A549 (cell line): ENCODE results near the gene ACACA. TPM values are rescaled to one million over a fixed set of nuclear protein-coding genes. Genes with fewer than 3 reads are reported as not detected.

Experiments used
- ATAC-seq, 2 experiments: fragments of 200-7000 bp in 1 of 2; fragments of >200 bp in 1 of 2; cut with Nextera tagmentation in 1 of 2; cut with Tn5 transposase in 1 of 2; 3 replicates each; pipeline versions ENCODE4 v1.8.0 to v1.9.1; 2018 to 2020; ENCODE audit warnings: mild to moderate bottlenecking in 1 of 2, moderate library complexity in 1 of 2
- CTCF ChIA-PET: fragments of 300-600 bp; sonication (Branson Sonifier 250); formaldehyde crosslinking; extraction: SDS; loops from one replicate; lab custom pipeline; 2021; ENCODE audit warnings: antibody characterized with exemption, inconsistent platforms; lab: Yijun Ruan, JAX
- POLR2A ChIA-PET: fragments of 350-600 bp; formaldehyde crosslinking; extraction: SDS; loops from one replicate; lab custom pipeline; 2021; ENCODE audit warnings: antibody characterized with exemption, inconsistent platforms; lab: Yijun Ruan, JAX
- DNase-seq, 2 experiments: peaks; one replicate each; pipeline versions ENCODE4 v3.0.0 to v3.0.0-alpha.2; 2011 to 2016; ENCODE audit warnings: low read depth in 1 of 2, low spot score in 1 of 2
- FAIRE-seq: peaks from 2 replicates; lab custom pipeline; 2011; peaks lifted over from hg19 to GRCh38; lab: Jason Lieb, UNC
- H3K27ac ChIP-seq, 2 experiments: fragments of >200 bp; sonication (Bioruptor Twin); formaldehyde crosslinking; 3 replicates each; pipeline ENCODE4 v1.5.1; 2016 to 2017
- H3K4me1 ChIP-seq: fragments of >200 bp; sonication (Bioruptor Twin); formaldehyde crosslinking; 3 replicates; pipeline ENCODE4 v1.6.1; 2016
- H3K4me2 ChIP-seq: fragments of >200 bp; sonication (Bioruptor Twin); formaldehyde crosslinking; 3 replicates; pipeline ENCODE4 v1.6.1; 2016
- H3K4me3 ChIP-seq: fragments of >200 bp; sonication (Bioruptor Twin); formaldehyde crosslinking; 3 replicates; pipeline ENCODE4 v1.5.1; 2016
- H3K9me3 ChIP-seq: fragments of >200 bp; sonication (Bioruptor Twin); formaldehyde crosslinking; 3 replicates; pipeline ENCODE4 v1.6.1; 2016
- BCL3 ChIP-seq: fragments of >200 bp; sonication (Bioruptor Twin); formaldehyde crosslinking; IDR thresholded peaks from 3 replicates; pipeline ENCODE4 v1.6.1; 2016
- BHLHE40 ChIP-seq: IDR thresholded peaks from 2 replicates; pipeline ENCODE4 v1.6.1; 2012; ENCODE audit warnings: low read depth, low read length, inconsistent platforms
- CHD2 ChIP-seq: fragments of 150-350 bp; IDR thresholded peaks from 2 replicates; pipeline ENCODE4 v1.6.1; 2014; ENCODE audit warnings: low read length; ENCODE audit not compliant: partially characterized antibody
- CHD4 ChIP-seq: fragments of 200-600 bp; sonication (generic); IDR thresholded peaks from 2 replicates; pipeline ENCODE4 v1.6.1; 2016; ENCODE audit warnings: antibody characterized with exemption, mild to moderate bottlenecking, borderline replicate concordance
- CTCF ChIP-seq: fragments of >200 bp; sonication (Bioruptor Twin); formaldehyde crosslinking; IDR thresholded peaks from 3 replicates; pipeline ENCODE4 v1.5.1; 2016
- EP300 ChIP-seq, 2 experiments: fragments of >200 bp; sonication (Bioruptor Twin); formaldehyde crosslinking; IDR thresholded peaks; 2 replicates in 1 of 2; 3 replicates in 1 of 2; pipeline ENCODE4 v1.6.1; 2016 to 2017
- ESRRA ChIP-seq: fragments of 150-350 bp; IDR thresholded peaks from 2 replicates; pipeline ENCODE4 v1.6.1; 2014; ENCODE audit warnings: mild to moderate bottlenecking, low read length, borderline replicate concordance
- FOSB ChIP-seq: fragments of 250-450 bp; sonication (Bioruptor Pico); IDR thresholded peaks from 2 replicates; pipeline ENCODE4 v1.5.0; 2020; ENCODE audit warnings: mild to moderate bottlenecking, moderate library complexity
- FOSL2 ChIP-seq, 2 experiments: fragments of 450-650 bp in 1 of 2; fragments of >200 bp in 1 of 2; sonication (Bioruptor Twin) in 1 of 2; formaldehyde crosslinking; IDR thresholded peaks; 2 replicates each; pipeline versions ENCODE4 v1.5.0 to v1.6.1; 2016 to 2020; ENCODE audit warnings: mild to moderate bottlenecking in 1 of 2, moderate library complexity in 1 of 2
- FOXS1 ChIP-seq: fragments of 250-450 bp; sonication (Bioruptor Pico); IDR thresholded peaks from 2 replicates; pipeline ENCODE4 v1.5.0; 2020; ENCODE audit warnings: mild to moderate bottlenecking, moderate library complexity
- HOXA7 ChIP-seq: fragments of 250-450 bp; sonication (Bioruptor Pico); IDR thresholded peaks from 2 replicates; pipeline ENCODE4 v1.5.0; 2020; ENCODE audit warnings: mild to moderate bottlenecking, moderate library complexity
- MAFK ChIP-seq: fragments of 450-650 bp; IDR thresholded peaks from 2 replicates; pipeline ENCODE4 v1.6.1; 2014; ENCODE audit not compliant: partially characterized antibody
- NFE2L2 ChIP-seq: fragments of 150-350 bp; conservative IDR thresholded peaks from 2 replicates; pipeline ENCODE4 v1.6.1; 2014; ENCODE audit warnings: low read length
- NR3C1 ChIP-seq: fragments of >200 bp; sonication (Bioruptor Twin); formaldehyde crosslinking; IDR thresholded peaks from 3 replicates; pipeline ENCODE4 v1.6.1; 2017
- POLR2AphosphoS2 ChIP-seq: conservative IDR thresholded peaks from 2 replicates; pipeline ENCODE4 v1.6.1; 2012; ENCODE audit warnings: low read length, improper control_type of control experiment, inconsistent platforms
- RARB ChIP-seq: fragments of 250-450 bp; sonication (Bioruptor Pico); IDR thresholded peaks from 2 replicates; pipeline ENCODE4 v1.8.0; 2021; ENCODE audit warnings: mild to moderate bottlenecking, moderate library complexity
- RFX5 ChIP-seq: fragments of 450-650 bp; IDR thresholded peaks from 2 replicates; pipeline ENCODE4 v1.7.1; 2014; ENCODE audit warnings: antibody characterized with exemption, mild to moderate bottlenecking, moderate library complexity
- RNF2 ChIP-seq: fragments of 200-600 bp; sonication (generic); IDR thresholded peaks from 2 replicates; pipeline ENCODE4 v1.6.1; 2016; ENCODE audit warnings: low read depth, mild to moderate bottlenecking, antibody characterized with exemption, moderate library complexity, borderline replicate concordance
- TP53 ChIP-seq: fragments of 250-450 bp; sonication (Bioruptor Pico); IDR thresholded peaks from 2 replicates; pipeline ENCODE4 v1.5.0; 2021; ENCODE audit warnings: mild to moderate bottlenecking, moderate library complexity
- ZC3H11A ChIP-seq: fragments of 450-650 bp; IDR thresholded peaks from 2 replicates; pipeline ENCODE4 v1.6.1; 2014; ENCODE audit warnings: antibody characterized with exemption, mild to moderate bottlenecking
- ZFP36 ChIP-seq: fragments of 450-650 bp; IDR thresholded peaks from 2 replicates; pipeline ENCODE4 v1.6.1; 2014; ENCODE audit warnings: borderline replicate concordance; ENCODE audit not compliant: partially characterized antibody
- ZSCAN20 ChIP-seq: fragments of 250-450 bp; sonication (Bioruptor Pico); IDR thresholded peaks from 2 replicates; pipeline ENCODE4 v1.8.0; 2022; ENCODE audit warnings: mild to moderate bottlenecking, moderate library complexity
- WGBS: methylation state at CpG from one replicate; pipeline ENCODE4 v1.1.6; 2017; ENCODE audit errors: missing lambda C conversion rate; 5-methylcytosine and 5-hydroxymethylcytosine counted together
- polyA plus RNA-seq, 4 experiments: library from polyadenylated mRNA; depleted of rRNA in 3 of 4; stranded (reverse); fragments of >200 nt; fragmentation: RNase III in 1 of 4; extraction: RNeasy Plus Mini Kit Qiagen cat#74134 plus additional on column Dnase treatment in 1 of 4; gene quantifications; 2 replicates in 3 of 4; 3 replicates in 1 of 4; pipeline ENCODE4 v1.2.3, GENCODE V29; 2011 to 2017
- TF ChIP-seq, protein P1 (sequence below): fragments of 200-600 bp; sonication (generic); IDR thresholded peaks from 2 replicates; pipeline ENCODE4 v1.6.1; 2016; ENCODE audit warnings: antibody characterized with exemption, mild to moderate bottlenecking, moderate library complexity
- TF ChIP-seq, protein P2 (sequence below): IDR thresholded peaks from 2 replicates; pipeline ENCODE4 v1.6.1; 2012

Gene ACACA
- polyA plus RNA-seq, 2 of the 4 experiments (the other 2 are of a cell fraction) = 51.8 to 112 TPM

DNA sequence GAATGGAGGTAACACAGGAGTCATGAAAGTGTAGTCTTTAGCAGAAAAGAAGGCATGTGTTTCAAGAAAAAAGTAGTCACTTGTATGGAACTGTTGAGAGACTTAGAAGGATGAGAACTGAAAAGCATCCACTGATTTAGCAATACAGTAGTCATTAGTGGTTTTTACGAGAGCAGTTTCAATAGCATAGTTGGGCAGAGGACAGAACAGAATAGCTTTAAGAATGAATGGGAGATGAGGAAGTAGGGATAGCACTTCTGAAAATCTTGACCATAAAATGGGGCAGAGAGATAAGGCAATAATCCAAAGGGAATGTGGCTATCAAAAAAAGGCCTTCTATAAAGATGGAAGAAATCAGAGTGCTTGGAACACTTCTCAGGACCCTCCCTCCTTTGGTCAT lies 95.7 kb downstream of the ACACA start:
- FAIRE-seq (no peak), ATAC-seq (no peak)
- H3K4me2 ChIP-seq = no peak overlapping the region
- POLR2A ChIA-PET = no interaction called here
- CTCF ChIA-PET = interaction anchor here (1.0 kb wide), 1 partner anchor 62 kb away, joined by 3 read pairs; no protein-coding TSS in a partner anchor
- H3K4me1 ChIP-seq = no peaks in the 10 kb centered on the region
- no peak overlapping the region for H3K27ac ChIP-seq
- H3K9me3 ChIP-seq = no peaks in the 10 kb centered on the region
- TF ChIP-seq EP300 (IDR thresholded peaks at IDR 0.05) = no peak
- no peak for TF ChIP-seq CTCF
- no peak for TF ChIP-seq FOSL2 (IDR thresholded peaks at IDR 0.05)
- no peak for TF ChIP-seq FOSL2 (CRISPR knock-in tag; IDR thresholded peaks at IDR 0.05)
- TF ChIP-seq RARB (CRISPR knock-in tag) = no peak
- TF ChIP-seq FOSB (CRISPR knock-in tag) = no peak
- no peak for TF ChIP-seq BCL3
- TF ChIP-seq NFE2L2 = no peak
- TF ChIP-seq, protein P1, sequence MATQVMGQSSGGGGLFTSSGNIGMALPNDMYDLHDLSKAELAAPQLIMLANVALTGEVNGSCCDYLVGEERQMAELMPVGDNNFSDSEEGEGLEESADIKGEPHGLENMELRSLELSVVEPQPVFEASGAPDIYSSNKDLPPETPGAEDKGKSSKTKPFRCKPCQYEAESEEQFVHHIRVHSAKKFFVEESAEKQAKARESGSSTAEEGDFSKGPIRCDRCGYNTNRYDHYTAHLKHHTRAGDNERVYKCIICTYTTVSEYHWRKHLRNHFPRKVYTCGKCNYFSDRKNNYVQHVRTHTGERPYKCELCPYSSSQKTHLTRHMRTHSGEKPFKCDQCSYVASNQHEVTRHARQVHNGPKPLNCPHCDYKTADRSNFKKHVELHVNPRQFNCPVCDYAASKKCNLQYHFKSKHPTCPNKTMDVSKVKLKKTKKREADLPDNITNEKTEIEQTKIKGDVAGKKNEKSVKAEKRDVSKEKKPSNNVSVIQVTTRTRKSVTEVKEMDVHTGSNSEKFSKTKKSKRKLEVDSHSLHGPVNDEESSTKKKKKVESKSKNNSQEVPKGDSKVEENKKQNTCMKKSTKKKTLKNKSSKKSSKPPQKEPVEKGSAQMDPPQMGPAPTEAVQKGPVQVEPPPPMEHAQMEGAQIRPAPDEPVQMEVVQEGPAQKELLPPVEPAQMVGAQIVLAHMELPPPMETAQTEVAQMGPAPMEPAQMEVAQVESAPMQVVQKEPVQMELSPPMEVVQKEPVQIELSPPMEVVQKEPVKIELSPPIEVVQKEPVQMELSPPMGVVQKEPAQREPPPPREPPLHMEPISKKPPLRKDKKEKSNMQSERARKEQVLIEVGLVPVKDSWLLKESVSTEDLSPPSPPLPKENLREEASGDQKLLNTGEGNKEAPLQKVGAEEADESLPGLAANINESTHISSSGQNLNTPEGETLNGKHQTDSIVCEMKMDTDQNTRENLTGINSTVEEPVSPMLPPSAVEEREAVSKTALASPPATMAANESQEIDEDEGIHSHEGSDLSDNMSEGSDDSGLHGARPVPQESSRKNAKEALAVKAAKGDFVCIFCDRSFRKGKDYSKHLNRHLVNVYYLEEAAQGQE = no peak
- no peak for TF ChIP-seq POLR2AphosphoS2
- no peak for TF ChIP-seq TP53 (CRISPR knock-in tag)
- TF ChIP-seq NR3C1 = no peak
- TF ChIP-seq, all 56 proteins: peak for 0
- DNase-seq = no peak
- 94% methylated on average over 1 of the region's 1 CpG for WGBS
- no peak overlapping the region for H3K4me3 ChIP-seq

- Histone ChIP-seq H3K4me1 (no peaks in the 10 kb centered on the region), H3K27ac (no peak overlapping the region), H3K4me3 (no peak overlapping the region), H3K4me2 (no peak overlapping the region), H3K9me3 (no peaks in the 10 kb centered on the region)
- no peak for ATAC-seq
- ChIA-PET CTCF (interaction anchor here (1.0 to 1.8 kb wide), 3 partner anchors 21 to 64 kb away, joined by 3 to 4 read pairs (median 4); no protein-coding TSS in a partner anchor), POLR2A (no interaction called here)
- TF ChIP-seq ZSCAN20 (CRISPR knock-in tag) = no peak
- 97% methylated on average over 5 of the region's 5 CpGs for WGBS
- FAIRE-seq = no peak
- no peak for DNase-seq
These were observed 97.6 kb downstream of the ACACA start for GRCh38 chr17:37309051-37309450.

DNA sequence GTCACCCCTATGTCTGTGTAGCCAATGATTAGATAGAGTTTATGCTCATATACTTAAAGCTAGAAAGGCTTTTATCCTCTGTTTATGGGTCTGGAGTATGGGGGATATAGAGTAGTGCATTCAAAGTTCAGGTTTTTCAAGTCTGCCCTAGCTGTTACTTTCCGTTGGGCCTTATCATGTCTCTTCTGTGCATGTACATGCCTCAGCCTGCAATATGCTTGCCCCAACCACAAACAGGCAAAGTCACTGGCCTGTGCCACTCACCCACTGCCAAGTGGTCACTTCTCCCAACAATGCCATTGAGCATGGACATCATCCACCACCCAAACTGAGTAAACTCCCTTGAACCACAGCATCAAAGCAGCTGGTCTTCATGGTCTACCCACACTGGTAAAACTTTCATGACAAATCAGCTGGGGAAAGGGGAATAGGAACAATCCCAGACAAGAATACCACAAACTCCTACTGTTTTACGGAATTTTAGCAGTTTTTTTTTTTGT lies 101.2 kb downstream of the ACACA start:
- ChIA-PET POLR2A (no interaction called here), CTCF (interaction anchor here (1.0 to 1.4 kb wide), 2 partner anchors 14 to 68 kb away, joined by 4 to 5 read pairs; no protein-coding TSS in a partner anchor)
- Histone ChIP-seq H3K4me1 (peaks cover 16% of the 10 kb centered on the region), H3K27ac (no peak overlapping the region), H3K4me2 (no peak overlapping the region), H3K4me3 (no peak overlapping the region), H3K9me3 (no peaks in the 10 kb centered on the region)
- DNase-seq (no peak), ATAC-seq (no peak), FAIRE-seq (no peak)
- TF ChIP-seq FOXS1 (CRISPR knock-in tag) = no peak
- no peak for TF ChIP-seq RFX5
- TF ChIP-seq HOXA7 = no peak
- TF ChIP-seq ZC3H11A = no peak
- TF ChIP-seq, protein P2, sequence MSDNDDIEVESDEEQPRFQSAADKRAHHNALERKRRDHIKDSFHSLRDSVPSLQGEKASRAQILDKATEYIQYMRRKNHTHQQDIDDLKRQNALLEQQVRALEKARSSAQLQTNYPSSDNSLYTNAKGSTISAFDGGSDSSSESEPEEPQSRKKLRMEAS = no peak
- no peak for TF ChIP-seq CHD4
- TF ChIP-seq ZFP36 = no peak
- no peak for TF ChIP-seq MAFK
- TF ChIP-seq ESRRA = no peak
- TF ChIP-seq POLR2AphosphoS2 = no peak
- TF ChIP-seq RARB (CRISPR knock-in tag) = no peak
- no peak for TF ChIP-seq TP53 (CRISPR knock-in tag)
- no peak for TF ChIP-seq CHD2
- TF ChIP-seq RNF2 = no peak
- no peak for TF ChIP-seq BHLHE40
- 85% methylated on average over 2 of the region's 2 CpGs for WGBS
